Mucosa of rectum (tissue), 2 donors: ENCODE measurements around the gene HIP1.

ENCODE experiments used
- H3K27ac ChIP-seq, 2 donors: one replicate each; pipeline ENCODE4 v1.7.0; 2013; ENCODE audit warnings: inconsistent platforms in 2 of 2, low read depth in 2 of 2, low read length in 2 of 2
- H3K27me3 ChIP-seq, 2 donors: one replicate each; pipeline ENCODE4 v1.7.0; 2013; ENCODE audit warnings: low read length in 2 of 2; ENCODE audit not compliant: control insufficient read depth in 2 of 2, insufficient read depth in 2 of 2
- H3K36me3 ChIP-seq, 2 donors: one replicate each; pipeline ENCODE4 v1.7.0; 2013; ENCODE audit warnings: low read length in 2 of 2; ENCODE audit not compliant: control insufficient read depth in 2 of 2, insufficient read depth in 2 of 2
- H3K4me1 ChIP-seq, 2 donors: one replicate each; pipeline ENCODE4 v1.7.0; 2013; ENCODE audit warnings: low read length in 2 of 2, mild to moderate bottlenecking in 1 of 2; ENCODE audit not compliant: control insufficient read depth in 2 of 2, insufficient read depth in 2 of 2
- H3K4me3 ChIP-seq, 2 donors: one replicate each; pipeline ENCODE4 v1.7.0; 2013; ENCODE audit warnings: low read length in 2 of 2
- H3K9ac ChIP-seq, 2 donors: one replicate each; pipeline ENCODE4 v1.7.0; 2013; ENCODE audit warnings: low read length in 2 of 2, low read depth in 1 of 2, mild to moderate bottlenecking in 1 of 2
- H3K9me3 ChIP-seq, 2 donors: one replicate each; pipeline ENCODE4 v1.7.0; 2013; ENCODE audit warnings: low read length in 2 of 2; ENCODE audit not compliant: control insufficient read depth in 2 of 2
- donor health status: healthy.
- donor health status: Normal muscosa, but diverticular disease.

Gene HIP1

DNA sequence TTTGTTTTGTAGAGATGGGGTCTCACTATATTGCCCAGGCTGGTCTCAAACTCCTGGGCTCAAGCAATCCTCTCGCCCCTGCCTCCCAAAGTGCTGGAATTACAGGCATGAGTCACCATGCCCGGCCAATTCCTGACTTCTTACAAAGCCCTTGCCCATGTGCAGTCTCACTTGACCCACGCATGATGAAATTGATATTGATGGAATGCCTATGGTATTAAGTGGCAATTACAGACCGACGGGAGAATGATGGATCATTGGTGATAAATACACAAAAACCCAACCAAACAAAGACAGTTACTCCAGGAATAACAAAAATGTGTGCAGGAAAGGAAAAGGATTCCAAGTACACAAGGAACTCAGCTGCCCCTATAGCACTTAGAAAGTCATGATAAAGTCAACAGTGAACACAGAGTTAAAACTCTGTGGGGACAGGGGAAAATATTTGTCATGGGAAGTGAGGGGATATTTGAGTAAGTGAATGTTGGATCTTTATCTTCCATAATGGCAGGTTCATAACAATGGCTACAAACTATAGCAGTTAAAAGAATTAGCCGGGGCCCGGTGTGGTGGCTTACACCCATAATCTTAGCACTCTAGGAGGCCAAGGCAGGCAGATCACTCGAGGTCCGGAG is 21.6 kb downstream of the HIP1 start:
- Histone ChIP-seq H3K4me1 (peaks cover 4 to 7% of the 10 kb centered on the region in 2 donors), H3K9me3 (no peaks in the 10 kb centered on the region), H3K36me3 (no peaks in the 10 kb centered on the region), H3K9ac (no peak overlapping the region), H3K27ac (no peak overlapping the region), H3K27me3 (no peaks in the 10 kb centered on the region), H3K4me3 (no peak overlapping the region)

GRCh38 chr7:75715864-75716263 is 22.9 kb downstream of the HIP1 start:
- Histone ChIP-seq H3K27ac (no peak overlapping the region), H3K9ac (no peak overlapping the region), H3K27me3 (no peaks in the 10 kb centered on the region), H3K36me3 (no peaks in the 10 kb centered on the region), H3K9me3 (no peaks in the 10 kb centered on the region), H3K4me3 (no peak overlapping the region), H3K4me1 (peaks cover 4 to 7% of the 10 kb centered on the region in 2 donors)

GRCh38 chr7:75712517-75713361 is 26.0 kb downstream of the HIP1 start:
- H3K9ac ChIP-seq: no peak overlapping the region
- no peaks in the 10 kb centered on the region for H3K4me1 ChIP-seq
- H3K9me3 ChIP-seq: peaks cover 0 to 5% of the 10 kb centered on the region in 2 donors
- no peak overlapping the region for H3K4me3 ChIP-seq
- no peaks in the 10 kb centered on the region for H3K36me3 ChIP-seq
- no peaks in the 10 kb centered on the region for H3K27me3 ChIP-seq
- H3K27ac ChIP-seq: no peak overlapping the region

DNA sequence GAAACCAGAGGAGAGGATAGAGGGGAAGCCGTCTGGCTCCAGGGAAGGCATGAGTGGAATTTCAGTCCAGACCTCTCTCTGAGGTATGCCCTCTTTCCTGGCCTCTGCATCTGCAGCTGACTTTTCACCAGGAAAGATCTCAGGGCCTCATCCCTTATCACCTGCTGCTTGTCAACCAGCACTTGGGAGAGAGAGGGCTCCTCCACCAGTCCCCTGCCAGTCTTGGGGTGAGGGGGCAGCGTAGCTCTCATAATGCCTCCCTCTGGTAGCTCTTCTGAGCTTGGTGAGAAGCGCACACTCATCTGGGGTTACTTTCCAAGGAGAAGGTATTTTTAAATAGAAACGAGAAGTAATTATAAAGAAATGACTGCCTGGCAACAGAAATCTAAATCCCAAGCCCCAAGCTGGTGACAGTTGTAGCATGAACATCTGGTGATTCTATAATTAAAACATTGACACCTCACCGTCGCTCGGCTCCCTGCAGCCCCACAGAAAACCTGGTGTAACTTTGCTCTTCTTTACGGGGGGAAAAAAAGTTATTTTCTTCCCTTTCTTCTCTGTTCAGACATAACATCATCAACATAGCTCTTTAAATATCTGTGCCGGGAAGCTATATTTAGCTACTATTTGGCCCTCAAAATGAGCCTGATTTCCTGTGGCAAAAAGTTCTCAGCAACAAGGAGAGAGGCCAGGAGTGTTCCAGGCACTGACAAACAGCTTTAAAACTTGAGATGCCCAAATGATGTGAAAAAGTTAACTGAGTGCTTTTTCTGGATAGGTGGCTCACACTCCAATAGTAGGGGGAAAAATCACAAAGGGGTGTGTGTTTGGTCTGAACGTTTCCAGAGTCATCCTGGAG is 26.9 kb downstream of the HIP1 start:
- H3K27me3 ChIP-seq: no peaks in the 10 kb centered on the region
- H3K36me3 ChIP-seq: no peaks in the 10 kb centered on the region
- H3K4me3 ChIP-seq: no peak overlapping the region
- H3K9ac ChIP-seq: peak overlapping the region in 1 of 2 donors; percentile 28
- no peaks in the 10 kb centered on the region for H3K4me1 ChIP-seq
- H3K9me3 ChIP-seq: peaks cover 0 to 5% of the 10 kb centered on the region in 2 donors
- H3K27ac ChIP-seq: no peak overlapping the region

DNA sequence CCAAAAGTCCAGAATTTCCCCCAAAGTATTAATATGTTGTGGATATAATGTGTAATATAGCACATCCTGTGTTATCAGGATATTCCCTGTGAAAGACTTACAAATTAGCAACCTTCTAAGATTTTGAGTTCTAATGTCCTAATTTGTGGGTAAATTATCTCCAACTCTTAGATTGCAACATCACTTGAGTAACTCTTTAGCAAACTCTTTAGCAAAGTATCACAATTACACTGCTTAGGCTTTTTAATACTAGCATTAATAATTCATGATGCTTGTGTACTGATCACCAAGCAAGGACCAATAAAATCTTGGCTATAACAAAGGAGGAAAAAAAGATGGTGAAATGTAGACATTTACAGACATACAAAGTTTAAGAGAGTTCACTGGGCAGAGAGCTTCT is 27.7 kb downstream of the HIP1 start:
- H3K36me3 ChIP-seq: no peaks in the 10 kb centered on the region
- H3K9me3 ChIP-seq: peaks cover 0 to 5% of the 10 kb centered on the region in 2 donors
- H3K4me3 ChIP-seq: no peak overlapping the region
- H3K9ac ChIP-seq: no peak overlapping the region
- H3K27me3 ChIP-seq: no peaks in the 10 kb centered on the region
- no peaks in the 10 kb centered on the region for H3K4me1 ChIP-seq
- no peak overlapping the region for H3K27ac ChIP-seq

DNA sequence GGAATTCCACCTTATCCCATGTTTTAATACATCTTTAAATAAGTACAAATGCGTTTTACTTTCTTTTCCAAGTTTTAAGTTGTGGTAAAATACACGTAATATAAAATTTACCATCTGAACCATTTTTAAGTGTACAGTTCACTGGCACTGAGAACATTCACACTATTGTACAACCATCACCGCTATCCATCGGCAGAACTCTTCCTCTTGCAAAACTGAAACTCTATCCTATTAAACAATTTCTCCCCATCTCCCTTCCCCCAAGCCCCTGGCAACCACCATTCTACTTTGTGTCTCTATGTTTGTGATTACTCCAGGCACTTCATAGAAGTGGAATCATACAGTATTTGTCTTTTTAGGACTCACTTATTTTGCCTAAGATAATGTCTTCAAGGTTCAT is 33.8 kb downstream of the HIP1 start:
- H3K4me1 ChIP-seq: no peaks in the 10 kb centered on the region
- H3K27ac ChIP-seq: no peak overlapping the region
- H3K4me3 ChIP-seq: no peak overlapping the region
- no peak overlapping the region for H3K9ac ChIP-seq
- H3K36me3 ChIP-seq: no peaks in the 10 kb centered on the region
- H3K9me3 ChIP-seq: no peaks in the 10 kb centered on the region
- no peaks in the 10 kb centered on the region for H3K27me3 ChIP-seq

GRCh38 chr7:75702515-75702914 is 36.2 kb downstream of the HIP1 start:
- no peak overlapping the region for H3K27ac ChIP-seq

GRCh38 chr7:75699993-75700392 is 38.7 kb downstream of the HIP1 start:
- H3K36me3 ChIP-seq: no peaks in the 10 kb centered on the region
- no peaks in the 10 kb centered on the region for H3K9me3 ChIP-seq
- H3K4me1 ChIP-seq: no peaks in the 10 kb centered on the region
- H3K27ac ChIP-seq: no peak overlapping the region
- H3K27me3 ChIP-seq: no peaks in the 10 kb centered on the region
- H3K9ac ChIP-seq: no peak overlapping the region
- no peak overlapping the region for H3K4me3 ChIP-seq

More at GRCh38 chr7:75702515-75702914, 36.2 kb downstream of the HIP1 start:
- H3K27me3 ChIP-seq: no peaks in the 10 kb centered on the region
- H3K9ac ChIP-seq: no peak overlapping the region
- no peaks in the 10 kb centered on the region for H3K36me3 ChIP-seq
- no peaks in the 10 kb centered on the region for H3K9me3 ChIP-seq
- H3K4me1 ChIP-seq: no peaks in the 10 kb centered on the region
- no peak overlapping the region for H3K4me3 ChIP-seq

DNA sequence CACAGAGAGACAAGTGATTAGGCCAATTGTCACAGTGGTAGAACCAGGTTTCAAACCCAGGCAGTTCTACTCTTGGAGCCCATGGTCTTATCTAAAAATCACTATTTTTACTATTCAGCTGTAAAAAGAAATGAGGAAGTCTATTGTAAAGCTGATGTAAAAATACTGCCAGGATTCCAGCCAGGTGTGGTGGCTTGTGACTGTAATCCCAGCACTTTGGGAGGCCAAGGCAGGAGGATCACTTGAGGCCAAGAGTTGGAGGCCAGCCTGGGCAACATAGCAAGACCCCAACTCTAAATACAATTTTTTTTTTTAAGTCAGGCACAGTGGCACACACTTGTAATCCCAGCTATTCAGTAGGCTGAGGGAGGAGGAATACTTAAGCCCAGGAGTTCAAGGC is 40.4 kb downstream of the HIP1 start:
- no peak overlapping the region for H3K27ac ChIP-seq
- no peaks in the 10 kb centered on the region for H3K36me3 ChIP-seq
- H3K9ac ChIP-seq: no peak overlapping the region
- no peaks in the 10 kb centered on the region for H3K4me1 ChIP-seq
- H3K9me3 ChIP-seq: no peaks in the 10 kb centered on the region
- H3K4me3 ChIP-seq: no peak overlapping the region
- no peaks in the 10 kb centered on the region for H3K27me3 ChIP-seq
